Stimulated activated CD4-positive, alpha-beta T cell treated with anti-CD3 and anti-CD28 coated beads, Interleukin-1b, Interleukin-23, amount 100 ng/mL, for 1 hour (primary cell): ENCODE measurements around the gene DYNLRB2.

Source experiments
- DNase-seq, 2 donors: peaks; one replicate each; pipeline ENCODE4 v3.0.0-alpha.2; 2020; ENCODE audit warnings: low read depth in 2 of 2

The DYNLRB2 gene

GRCh38 chr16:80599466-80599865 is 58.7 kb downstream of the DYNLRB2 start:
- DNase-seq, result no peak
